Endothelial cell of umbilical vein (primary cell): ENCODE data around the gene ABCA3.

Experiments used
- EZH2 ChIP-seq: IDR thresholded peaks from 2 replicates; pipeline ENCODE4 v1.6.1; 2012; ENCODE audit warnings: borderline replicate concordance, low read depth, mild to moderate bottlenecking, moderate library complexity, low read length, inconsistent platforms; ENCODE audit not compliant: severe bottlenecking
- JUN ChIP-seq: IDR thresholded peaks from 2 replicates; pipeline ENCODE4 v1.6.1; 2011; ENCODE audit warnings: borderline replicate concordance, low read depth; ENCODE audit not compliant: insufficient read length, insufficient read depth
- POLR2A ChIP-seq: IDR thresholded peaks from 2 replicates; pipeline ENCODE4 v1.6.1; 2012; ENCODE audit warnings: low read depth, mild to moderate bottlenecking, control low read depth, low read length
- POLR2AphosphoS5 ChIP-seq: IDR thresholded peaks from 2 replicates; pipeline ENCODE4 v1.6.1; 2012; ENCODE audit warnings: low read depth, mild to moderate bottlenecking, control low read depth, low read length, moderate library complexity; ENCODE audit not compliant: insufficient read depth
- TF ChIP-seq, protein P1 (sequence below), 2 donors: IDR thresholded peaks; 1 replicate in 1 of 2; 2 replicates in 1 of 2; pipeline ENCODE4 v1.5.1; 2011; ENCODE audit warnings: low read length in 2 of 2, mild to moderate bottlenecking in 2 of 2, moderate library complexity in 2 of 2, control low read depth in 1 of 2, inconsistent platforms in 1 of 2, low read depth in 1 of 2; ENCODE audit not compliant: insufficient read depth in 1 of 2; ENCODE audit errors: extremely low read depth in 1 of 2
- TF ChIP-seq, protein P2 (sequence below): IDR thresholded peaks from 2 replicates; pipeline ENCODE4 v1.6.1; 2011; ENCODE audit not compliant: insufficient read depth, insufficient read length

DNA sequence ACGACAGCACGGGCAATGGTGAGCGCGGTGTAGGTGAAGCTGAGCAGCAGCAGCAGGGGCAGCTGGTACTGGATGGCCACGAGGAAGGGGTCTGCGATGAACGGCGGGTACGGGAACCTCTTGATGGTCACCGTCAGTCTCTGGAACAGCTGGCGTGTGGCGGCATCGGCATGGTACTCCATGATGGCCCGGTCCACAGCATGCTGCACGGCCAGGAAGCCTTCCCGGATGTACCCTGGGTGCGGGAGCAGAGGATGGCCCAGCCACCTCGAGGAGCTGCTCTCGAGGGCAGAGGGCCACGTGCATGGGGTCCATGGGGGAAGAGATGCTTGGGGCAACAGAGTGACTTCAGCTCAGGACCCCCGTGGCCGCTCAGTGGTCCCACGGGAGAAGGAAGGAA, 20.9 kb downstream of the ABCA3 start:
- TF ChIP-seq, protein P1, sequence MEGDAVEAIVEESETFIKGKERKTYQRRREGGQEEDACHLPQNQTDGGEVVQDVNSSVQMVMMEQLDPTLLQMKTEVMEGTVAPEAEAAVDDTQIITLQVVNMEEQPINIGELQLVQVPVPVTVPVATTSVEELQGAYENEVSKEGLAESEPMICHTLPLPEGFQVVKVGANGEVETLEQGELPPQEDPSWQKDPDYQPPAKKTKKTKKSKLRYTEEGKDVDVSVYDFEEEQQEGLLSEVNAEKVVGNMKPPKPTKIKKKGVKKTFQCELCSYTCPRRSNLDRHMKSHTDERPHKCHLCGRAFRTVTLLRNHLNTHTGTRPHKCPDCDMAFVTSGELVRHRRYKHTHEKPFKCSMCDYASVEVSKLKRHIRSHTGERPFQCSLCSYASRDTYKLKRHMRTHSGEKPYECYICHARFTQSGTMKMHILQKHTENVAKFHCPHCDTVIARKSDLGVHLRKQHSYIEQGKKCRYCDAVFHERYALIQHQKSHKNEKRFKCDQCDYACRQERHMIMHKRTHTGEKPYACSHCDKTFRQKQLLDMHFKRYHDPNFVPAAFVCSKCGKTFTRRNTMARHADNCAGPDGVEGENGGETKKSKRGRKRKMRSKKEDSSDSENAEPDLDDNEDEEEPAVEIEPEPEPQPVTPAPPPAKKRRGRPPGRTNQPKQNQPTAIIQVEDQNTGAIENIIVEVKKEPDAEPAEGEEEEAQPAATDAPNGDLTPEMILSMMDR (IDR thresholded peaks at IDR 0.05; ENCODE audit: extremely low read depth in 1 of 2, insufficient read depth in 1 of 2, low read depth in 1 of 2, low read length in 2 of 2): no peak
- TF ChIP-seq POLR2A (no peak), EZH2 (no peak), POLR2AphosphoS5 (no peak), JUN (no peak)
- TF ChIP-seq, protein P2, sequence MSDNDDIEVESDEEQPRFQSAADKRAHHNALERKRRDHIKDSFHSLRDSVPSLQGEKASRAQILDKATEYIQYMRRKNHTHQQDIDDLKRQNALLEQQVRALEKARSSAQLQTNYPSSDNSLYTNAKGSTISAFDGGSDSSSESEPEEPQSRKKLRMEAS: no peak
